ENCODE data around the gene RAD18.

The RAD18 gene

GRCh38 chr3:8962226-8962861 is 928 bp downstream of the RAD18 start:
- no peak for DNase-seq

- DNase-seq, result no peak
These were observed 3.6 kb downstream of the RAD18 start for GRCh38 chr3:8959668-8960067.

- no peak for DNase-seq
These were observed 8.1 kb downstream of the RAD18 start for GRCh38 chr3:8954938-8955763.

- no peak for DNase-seq
These were observed 10.0 kb downstream of the RAD18 start for GRCh38 chr3:8953313-8953712.

DNA sequence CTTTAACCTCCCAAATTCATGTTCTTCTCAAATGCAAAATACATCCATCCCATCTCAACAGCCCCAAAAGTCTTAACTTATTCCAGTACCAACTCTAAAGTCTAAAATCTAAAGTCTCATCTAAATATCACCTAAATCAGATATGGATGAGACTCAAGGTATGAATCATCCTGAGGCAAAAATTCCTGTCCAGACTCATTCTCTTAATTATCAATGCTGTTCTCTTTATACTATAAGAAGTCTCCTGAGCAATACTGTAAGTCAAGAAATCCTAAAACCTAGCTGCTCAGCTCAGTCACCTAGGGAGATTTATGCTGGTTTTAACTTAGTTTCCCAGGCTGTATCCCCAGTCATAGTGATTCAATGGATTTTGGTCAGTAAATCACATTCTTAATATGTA is 11.1 kb downstream of the RAD18 start:
- no peak for DNase-seq

- DNase-seq, result no peak
These were observed 17.2 kb downstream of the RAD18 start for GRCh38 chr3:8945890-8946600.

DNA sequence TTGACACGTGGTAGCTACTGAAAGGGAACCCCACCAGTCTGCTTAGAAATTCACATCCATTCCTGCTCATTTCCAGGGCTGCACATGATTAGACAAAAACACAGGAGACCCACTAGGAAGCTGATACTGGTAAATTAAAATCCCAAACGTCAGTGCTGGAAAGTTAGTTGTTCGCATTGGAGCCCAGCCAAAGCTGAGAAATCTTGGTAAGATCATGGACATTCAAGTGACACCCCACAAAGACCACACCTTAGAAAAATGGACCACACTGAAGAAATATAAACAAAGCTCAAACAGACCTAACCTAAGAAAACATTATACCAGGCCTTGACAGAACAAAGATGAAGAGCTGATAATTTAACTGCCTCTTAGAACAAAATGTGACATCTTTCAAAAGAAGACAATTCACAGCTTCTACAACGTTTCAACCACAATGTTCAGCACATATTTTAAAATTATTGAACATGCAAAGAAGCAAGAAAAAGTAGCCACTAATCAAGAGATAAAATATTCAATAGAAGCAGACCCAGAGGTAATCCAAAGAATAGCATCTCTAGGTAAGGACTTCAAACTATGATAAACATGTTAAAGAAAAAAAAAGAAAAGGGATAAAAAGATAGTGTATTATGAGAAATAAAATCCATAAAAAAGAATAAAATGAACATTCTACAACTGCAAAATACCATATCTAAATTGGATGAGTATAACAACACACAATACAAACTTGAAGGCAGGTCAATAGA is 20.4 kb downstream of the RAD18 start:
- DNase-seq, result no peak

DNA sequence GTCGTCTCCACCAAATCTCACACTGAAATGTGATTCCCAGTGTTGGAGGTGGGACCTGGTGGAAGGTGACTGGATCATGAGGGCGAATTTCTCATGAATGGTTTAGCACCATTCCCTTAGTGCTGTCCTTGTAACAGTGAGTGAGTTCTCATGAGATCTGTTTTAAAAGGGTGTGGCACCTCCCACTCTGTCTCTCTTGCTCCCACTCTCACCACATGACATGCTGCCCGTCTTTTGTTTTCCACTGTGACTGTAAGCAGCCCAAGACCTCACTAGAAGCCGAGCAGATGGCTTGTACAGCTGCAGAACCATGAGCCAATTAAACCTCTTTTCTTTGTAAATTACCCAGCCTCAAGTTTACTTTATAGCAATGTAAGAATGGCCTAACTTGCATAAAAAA is 21.2 kb downstream of the RAD18 start:
- no peak for DNase-seq

GRCh38 chr3:8938021-8938420 is 25.3 kb downstream of the RAD18 start:
- DNase-seq, result peak; percentile 48

DNA sequence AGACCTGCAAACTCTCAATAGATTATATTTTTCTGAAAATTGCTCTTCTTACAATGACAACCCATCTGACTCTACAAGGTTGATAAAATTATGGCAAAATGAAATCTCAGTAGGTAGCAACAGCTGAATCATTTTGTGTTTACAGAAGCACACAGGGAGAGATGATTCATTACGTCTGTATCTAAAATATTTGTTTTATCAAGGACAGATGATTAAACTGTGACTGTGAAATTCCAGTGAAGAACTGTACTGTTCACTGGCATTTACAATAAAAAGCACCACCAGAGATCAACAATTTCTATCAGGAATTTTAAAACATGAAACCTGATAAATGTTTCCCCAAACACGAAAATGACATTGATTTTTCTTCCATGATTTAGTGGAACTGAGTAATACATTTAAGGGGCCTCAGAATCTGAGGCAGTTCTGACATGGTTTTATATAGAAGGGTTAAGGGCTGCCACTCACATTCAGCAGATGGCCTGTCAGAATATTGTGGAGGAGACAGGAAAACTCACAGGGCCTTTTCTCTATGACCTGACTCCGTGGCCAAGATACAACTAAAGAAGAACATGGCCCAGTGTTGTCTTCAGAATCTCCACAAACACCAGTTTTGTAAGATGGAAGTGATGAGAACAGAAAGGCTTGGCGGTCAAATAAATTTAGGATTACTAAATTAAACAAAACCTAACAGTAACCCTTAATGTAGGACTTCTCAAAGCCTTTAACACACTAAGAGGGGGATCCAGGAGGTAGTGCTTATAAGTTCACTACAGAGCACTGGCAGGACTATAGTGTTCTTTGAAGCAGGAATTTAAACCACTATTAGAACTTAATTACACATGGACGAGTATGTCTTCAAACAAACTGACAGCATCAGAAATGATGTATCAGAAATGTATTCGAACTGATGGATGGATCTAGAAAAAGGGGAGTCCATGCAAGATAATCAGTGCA is 25.9 kb downstream of the RAD18 start:
- peak; percentile 94 for DNase-seq

GRCh38 chr3:8932507-8932906 is 30.8 kb downstream of the RAD18 start:
- no peak for DNase-seq

DNA sequence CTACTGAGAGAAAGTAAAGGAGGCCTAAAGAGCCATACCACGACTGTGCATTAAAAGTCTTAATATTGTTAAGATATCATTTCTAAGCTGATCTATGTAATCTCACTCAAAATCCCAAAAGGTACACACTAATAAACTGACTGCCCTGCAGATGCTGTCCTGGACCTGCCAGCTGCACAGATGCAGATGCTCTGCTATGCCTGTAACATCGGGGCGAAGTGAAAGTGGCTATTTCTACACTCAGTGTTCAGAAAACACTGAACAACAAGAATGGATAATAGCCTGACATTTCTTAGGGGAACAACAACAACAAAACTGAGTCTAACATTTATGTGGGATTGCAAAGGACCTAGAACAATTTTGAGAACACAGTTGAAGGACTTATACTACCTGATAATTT is 31.9 kb downstream of the RAD18 start:
- DNase-seq, result no peak

GRCh38 chr3:8929860-8930259 is 33.4 kb downstream of the RAD18 start:
- no peak for DNase-seq

DNA sequence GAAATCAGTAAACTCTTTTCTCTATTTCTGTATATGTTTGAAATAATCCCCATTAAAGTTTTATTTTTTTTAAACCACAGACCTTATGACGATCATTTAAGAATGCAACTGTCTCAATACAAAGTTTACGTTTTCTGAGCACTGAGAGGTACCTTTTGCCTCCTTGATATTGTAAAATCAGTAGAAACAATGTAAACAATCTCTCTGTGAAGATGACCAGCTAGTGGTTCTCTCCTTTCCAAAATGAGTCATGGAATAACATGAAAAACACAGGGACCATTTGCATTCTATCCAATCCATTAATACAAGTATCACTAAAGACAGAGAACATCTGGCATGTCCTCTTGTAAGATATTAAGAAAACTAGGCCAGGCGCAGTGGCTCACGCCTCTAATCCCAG is 48.8 kb downstream of the RAD18 start:
- no peak for DNase-seq

GRCh38 chr3:8911781-8912180 is 51.5 kb downstream of the RAD18 start:
- no peak for DNase-seq

- DNase-seq, result no peak
These were observed 54.1 kb downstream of the RAD18 start for GRCh38 chr3:8909160-8909559.

DNA sequence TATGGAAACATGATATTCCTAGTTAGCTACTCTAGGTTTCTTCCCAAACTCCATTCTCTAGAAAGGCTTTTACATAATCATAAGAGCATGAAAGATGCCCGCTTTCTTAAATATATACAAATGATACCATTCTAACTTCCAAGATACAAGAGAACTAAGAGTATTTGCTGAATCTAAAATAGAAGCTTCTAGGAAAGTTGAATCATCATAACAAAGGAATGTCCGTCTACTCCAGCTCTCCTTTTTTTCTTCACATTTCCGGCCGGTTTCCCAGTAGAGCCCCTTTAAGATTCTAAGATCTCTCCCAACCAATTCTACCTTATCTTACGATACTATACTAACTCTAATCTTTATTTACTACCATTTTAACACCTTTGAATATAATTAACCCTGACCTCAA is 60.1 kb downstream of the RAD18 start:
- no peak for DNase-seq

DNA sequence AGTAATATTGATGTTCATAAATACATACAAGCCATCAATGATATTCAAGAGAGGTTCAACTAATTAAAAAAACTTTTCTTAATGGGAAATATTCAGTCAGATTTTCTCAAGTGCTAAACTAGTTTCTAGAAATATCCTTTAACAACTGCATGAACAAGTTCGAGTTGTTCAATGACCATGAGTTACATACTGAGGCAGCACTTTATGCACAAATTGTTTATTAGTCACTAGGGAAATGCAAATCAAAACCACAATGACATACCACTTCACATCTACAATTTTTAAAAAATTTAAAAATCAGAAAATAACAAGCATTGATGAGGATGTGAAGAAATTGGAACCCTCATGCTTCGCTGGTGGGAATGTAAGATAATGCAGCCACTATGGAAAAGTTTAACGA is 62.4 kb downstream of the RAD18 start:
- no peak for DNase-seq

DNA sequence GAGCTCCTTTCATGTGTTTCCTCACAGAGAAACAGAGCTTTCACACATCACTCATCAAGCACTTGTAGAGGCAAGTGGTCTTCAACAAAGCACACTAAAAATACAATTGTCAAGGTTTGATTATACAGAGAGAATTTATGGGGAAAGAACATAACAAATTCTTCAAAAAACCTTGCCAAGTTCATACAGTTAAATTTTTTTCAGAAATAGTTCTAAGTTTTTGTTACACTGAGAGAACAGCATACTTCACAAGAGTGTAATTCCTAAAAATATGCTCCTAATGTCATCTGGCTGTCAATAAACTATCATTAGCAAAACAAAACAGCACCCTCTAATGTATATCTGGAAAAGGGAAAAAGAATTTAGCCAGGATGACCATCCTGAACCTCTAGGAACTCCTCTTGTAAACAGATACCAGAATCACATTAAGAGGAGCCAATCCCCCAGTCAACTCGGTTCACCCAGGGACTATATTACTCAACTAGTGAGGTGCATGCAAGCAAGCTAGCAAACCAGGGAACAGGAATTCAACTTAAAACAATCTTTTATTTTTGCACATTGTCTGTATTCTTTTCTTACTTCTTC is 63.3 kb downstream of the RAD18 start:
- no peak for DNase-seq

- no peak for DNase-seq
These were observed 67.4 kb downstream of the RAD18 start for GRCh38 chr3:8895829-8896228.

DNA sequence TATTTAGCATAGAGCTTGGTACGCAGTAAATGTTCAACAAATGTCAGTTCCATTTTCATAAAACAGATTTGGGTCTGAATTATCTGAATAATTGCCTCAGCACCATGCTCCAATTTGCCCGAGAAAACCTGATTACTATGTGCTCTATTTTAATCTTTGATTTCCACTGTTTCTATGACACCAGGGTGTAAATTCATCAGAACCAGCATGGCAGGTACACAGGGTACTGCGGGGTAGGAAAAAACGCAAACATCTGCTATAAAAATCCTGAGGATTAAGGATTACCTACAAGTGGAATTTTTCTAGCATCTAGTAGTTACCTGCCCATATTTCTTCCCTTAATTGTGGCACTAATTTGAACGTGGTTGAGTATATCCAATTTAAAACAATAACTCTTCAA is 70.3 kb downstream of the RAD18 start:
- DNase-seq, result no peak

DNA sequence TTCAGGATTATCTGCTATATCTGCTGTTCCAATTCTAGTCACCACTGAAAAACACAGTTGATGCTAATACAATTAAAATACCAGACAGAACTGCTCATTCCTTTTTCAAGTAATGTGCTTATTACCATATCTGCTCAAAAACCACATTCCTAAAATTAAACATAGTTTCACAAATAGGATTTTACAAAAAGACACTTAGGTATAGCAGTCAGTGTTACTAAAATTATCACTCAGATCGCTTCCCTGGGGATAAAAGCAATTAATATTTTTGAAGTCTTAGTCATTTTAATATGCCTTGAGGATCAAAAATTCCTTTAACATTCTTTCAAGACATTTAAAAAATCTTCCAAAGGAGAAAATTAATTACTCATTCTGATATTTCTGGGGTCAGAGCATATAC is 71.5 kb downstream of the RAD18 start:
- DNase-seq, result no peak

Measured in kidney glomerular epithelial cell (primary cell).